ENCODE results near the gene SLC16A5.
A peak's percentile ranks its signal among the peaks of the same experiment; 100 is the strongest.
"Not testable (repeated sequence)": the region's sequence is repeated elsewhere in the genome, so short reads cannot be mapped to it uniquely, and the experiment has no call there.

SLC16A5 gene

DNA sequence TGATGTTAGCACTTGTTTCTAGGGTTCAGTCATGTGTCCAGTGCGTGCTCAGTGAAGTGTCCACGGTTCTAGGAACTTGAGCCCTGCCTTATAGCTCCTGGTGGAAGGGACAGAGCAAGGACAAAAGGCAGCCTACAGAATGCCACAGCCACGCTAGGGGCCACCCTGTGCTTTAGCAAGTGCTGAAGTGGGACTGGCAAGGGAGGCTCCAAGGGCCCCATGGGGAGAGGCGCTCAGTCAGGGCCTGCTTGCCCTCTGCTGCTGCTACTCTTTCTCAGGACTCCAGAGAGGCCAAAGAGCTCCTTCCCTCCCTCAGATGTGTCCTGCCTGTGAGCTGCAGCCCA lies 37.0 kb downstream of the SLC16A5 start:
- TF ChIP-seq, protein P1, sequence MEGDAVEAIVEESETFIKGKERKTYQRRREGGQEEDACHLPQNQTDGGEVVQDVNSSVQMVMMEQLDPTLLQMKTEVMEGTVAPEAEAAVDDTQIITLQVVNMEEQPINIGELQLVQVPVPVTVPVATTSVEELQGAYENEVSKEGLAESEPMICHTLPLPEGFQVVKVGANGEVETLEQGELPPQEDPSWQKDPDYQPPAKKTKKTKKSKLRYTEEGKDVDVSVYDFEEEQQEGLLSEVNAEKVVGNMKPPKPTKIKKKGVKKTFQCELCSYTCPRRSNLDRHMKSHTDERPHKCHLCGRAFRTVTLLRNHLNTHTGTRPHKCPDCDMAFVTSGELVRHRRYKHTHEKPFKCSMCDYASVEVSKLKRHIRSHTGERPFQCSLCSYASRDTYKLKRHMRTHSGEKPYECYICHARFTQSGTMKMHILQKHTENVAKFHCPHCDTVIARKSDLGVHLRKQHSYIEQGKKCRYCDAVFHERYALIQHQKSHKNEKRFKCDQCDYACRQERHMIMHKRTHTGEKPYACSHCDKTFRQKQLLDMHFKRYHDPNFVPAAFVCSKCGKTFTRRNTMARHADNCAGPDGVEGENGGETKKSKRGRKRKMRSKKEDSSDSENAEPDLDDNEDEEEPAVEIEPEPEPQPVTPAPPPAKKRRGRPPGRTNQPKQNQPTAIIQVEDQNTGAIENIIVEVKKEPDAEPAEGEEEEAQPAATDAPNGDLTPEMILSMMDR (IDR thresholded peaks at IDR 0.05; ENCODE audit: control insufficient read depth, insufficient read depth, low read depth, low read length, missing control alignments), result no peak
- no peak overlapping the region for H3K4me3 ChIP-seq (ENCODE audit: control insufficient read depth, low read depth, low read length)

DNA sequence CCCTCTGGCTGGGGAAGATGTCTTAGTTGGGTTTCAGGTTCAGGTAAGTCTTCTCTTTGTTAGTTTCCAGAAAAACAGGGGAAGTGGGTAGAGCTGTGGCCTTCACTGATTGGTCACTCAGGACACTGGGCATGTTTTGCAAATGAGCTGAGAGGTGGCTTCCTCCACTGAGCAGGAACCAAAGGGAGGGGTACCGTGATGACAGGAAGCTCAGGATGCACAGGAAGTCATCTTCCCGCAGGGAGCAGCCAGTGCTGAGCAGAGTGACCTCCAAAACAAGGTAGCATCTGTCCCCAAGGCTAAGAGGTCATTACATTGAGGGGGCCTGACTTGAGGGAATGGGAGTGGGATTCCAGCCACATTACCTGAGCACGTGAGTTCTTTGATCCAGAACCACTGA lies 38.2 kb downstream of the SLC16A5 start:
- no peak for DNase-seq (ENCODE audit: low read depth)
- no peak overlapping the region for H3K4me3 ChIP-seq (ENCODE audit: control insufficient read depth, low read depth, low read length)
- TF ChIP-seq, protein P1 (IDR thresholded peaks at IDR 0.05; ENCODE audit: control insufficient read depth, insufficient read depth, low read depth, low read length, missing control alignments), result no peak

More for the DNA sequence above, 37.0 kb downstream of the SLC16A5 start:
- no peak for DNase-seq (ENCODE audit: low read depth)

DNA sequence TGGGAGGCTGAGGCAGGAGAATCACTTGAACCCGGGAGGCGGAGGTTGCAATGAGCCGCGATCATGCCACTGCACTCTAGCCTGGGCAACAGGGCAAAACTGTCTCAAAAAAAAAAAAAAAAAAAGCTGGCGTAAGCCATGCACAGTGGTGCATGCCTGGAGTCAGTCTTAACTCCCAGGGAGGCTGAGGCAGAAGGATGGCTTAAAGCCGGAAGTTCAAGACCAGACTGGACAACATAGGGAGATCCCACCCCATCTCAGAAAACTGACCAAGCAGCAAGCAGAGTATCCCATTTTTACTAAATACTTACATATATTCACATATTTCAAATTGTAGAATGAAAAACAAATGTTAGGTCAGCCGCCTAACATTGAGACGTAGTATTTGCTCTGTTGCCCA lies 39.2 kb downstream of the SLC16A5 start:
- no peak for DNase-seq (ENCODE audit: low read depth)
- TF ChIP-seq, protein P1 (IDR thresholded peaks at IDR 0.05; ENCODE audit: control insufficient read depth, insufficient read depth, low read depth, low read length, missing control alignments), result no peak
- no peak overlapping the region for H3K4me3 ChIP-seq (ENCODE audit: control insufficient read depth, low read depth, low read length)

DNA sequence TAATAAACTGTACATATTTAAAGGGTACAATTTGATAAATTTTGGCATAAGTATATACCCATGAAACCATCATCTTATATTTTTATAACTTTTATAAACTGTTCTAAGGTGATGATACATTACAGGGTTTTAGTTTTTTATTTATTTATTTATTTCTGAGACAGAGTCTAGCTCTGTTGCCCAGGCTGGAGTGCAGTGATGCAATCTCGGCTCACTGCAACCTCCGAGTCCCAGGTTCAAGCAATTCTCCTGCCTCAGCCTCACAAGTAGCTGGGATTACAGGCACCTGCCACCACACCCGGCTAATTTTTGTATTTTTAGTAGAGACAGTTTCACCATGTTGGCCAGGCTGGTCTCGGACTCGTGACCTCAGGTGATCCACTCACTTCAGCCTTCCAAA lies 40.2 kb downstream of the SLC16A5 start:
- H3K4me3 ChIP-seq (ENCODE audit: control insufficient read depth, low read depth, low read length); DNase-seq (ENCODE audit: low read depth): not testable (repeated sequence)

- H3K4me3 ChIP-seq (ENCODE audit: control insufficient read depth, low read depth, low read length), result no peak overlapping the region
- TF ChIP-seq, protein P1 (IDR thresholded peaks at IDR 0.05; ENCODE audit: control insufficient read depth, insufficient read depth, low read depth, low read length, missing control alignments), result no peak
- no peak for DNase-seq (ENCODE audit: low read depth)
Measured at GRCh38 chr17:75128694-75129505, 41.1 kb downstream of the SLC16A5 start.

DNA sequence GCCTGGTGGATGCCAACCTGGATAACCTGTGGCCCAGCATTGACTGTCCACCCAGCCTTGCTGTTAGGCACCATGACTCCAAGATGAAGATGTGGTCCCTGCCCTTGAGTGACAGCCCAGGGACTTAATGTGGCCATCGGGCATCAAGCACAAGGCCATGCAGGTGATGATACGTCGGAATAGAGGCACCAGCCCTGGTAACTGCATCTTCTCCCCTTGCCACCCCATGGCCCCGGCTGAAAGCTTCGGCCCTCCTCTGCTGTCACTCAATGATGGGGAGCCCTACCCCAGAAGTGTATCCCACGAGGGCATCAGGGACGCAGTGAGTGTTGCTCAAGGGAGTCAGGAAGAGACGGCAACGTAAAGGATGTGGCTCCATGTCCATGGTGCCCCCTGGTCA lies 41.8 kb downstream of the SLC16A5 start:
- TF ChIP-seq, protein P1 (IDR thresholded peaks at IDR 0.05; ENCODE audit: control insufficient read depth, insufficient read depth, low read depth, low read length, missing control alignments), result no peak
- no peak for DNase-seq (ENCODE audit: low read depth)
- no peak overlapping the region for H3K4me3 ChIP-seq (ENCODE audit: control insufficient read depth, low read depth, low read length)

- DNase-seq (ENCODE audit: low read depth), result no peak
- H3K4me3 ChIP-seq (ENCODE audit: control insufficient read depth, low read depth, low read length), result peak overlapping the region; percentile 74
- TF ChIP-seq, protein P1 (IDR thresholded peaks at IDR 0.05; ENCODE audit: control insufficient read depth, insufficient read depth, low read depth, low read length, missing control alignments), result no peak
Measured at GRCh38 chr17:75130059-75130631, 42.4 kb downstream of the SLC16A5 start.
